NCI-H1436 (cell line): ENCODE measurements around the gene PRKG1.
"Not testable (repeated sequence)": the region's sequence is repeated elsewhere in the genome, so short reads cannot be mapped to it uniquely, and the experiment has no call there.

ENCODE experiments used
- DNase-seq: peaks from one replicate; lab custom pipeline; 2025; lab: John Stamatoyannopoulos, UW

PRKG1 gene

DNA sequence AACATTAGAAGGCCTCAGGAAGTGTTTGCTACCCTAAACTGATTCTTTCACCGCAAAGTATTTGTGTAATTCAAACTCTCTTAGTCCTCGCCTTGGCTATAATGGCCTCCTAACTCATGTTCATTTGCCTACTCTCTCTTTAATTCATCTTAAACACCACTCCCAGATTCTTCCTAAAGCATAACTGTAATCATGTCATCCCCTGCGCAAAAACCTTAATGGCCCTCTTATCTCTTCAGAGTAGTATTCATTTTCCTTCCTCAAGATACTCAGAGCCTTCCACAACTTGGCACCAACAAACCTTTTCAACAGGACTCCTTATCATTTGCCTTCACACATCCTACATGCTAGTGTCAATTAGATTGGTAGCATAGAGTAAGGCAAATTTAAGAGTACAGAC, 582.2 kb downstream of the PRKG1 start:
- DNase-seq, result no peak

DNA sequence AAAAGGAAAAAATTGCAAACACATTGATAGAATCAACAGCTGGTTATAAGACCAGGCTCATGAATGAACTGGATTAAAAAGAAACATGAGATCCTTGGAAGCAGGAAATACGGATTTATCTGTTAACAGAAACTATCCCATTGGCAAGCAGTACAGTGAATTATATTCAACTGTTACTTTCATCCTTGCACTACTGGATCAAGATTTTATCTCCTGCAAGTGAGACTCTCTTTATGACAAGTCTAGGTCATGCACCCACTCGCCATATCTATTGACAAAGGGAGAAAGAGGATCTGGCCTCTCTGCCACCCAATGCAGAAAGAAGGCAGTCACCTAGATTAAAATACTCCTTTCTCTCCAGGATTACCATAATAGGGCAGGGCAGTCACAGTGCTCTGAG, 583.7 kb downstream of the PRKG1 start:
- DNase-seq, result no peak

DNA sequence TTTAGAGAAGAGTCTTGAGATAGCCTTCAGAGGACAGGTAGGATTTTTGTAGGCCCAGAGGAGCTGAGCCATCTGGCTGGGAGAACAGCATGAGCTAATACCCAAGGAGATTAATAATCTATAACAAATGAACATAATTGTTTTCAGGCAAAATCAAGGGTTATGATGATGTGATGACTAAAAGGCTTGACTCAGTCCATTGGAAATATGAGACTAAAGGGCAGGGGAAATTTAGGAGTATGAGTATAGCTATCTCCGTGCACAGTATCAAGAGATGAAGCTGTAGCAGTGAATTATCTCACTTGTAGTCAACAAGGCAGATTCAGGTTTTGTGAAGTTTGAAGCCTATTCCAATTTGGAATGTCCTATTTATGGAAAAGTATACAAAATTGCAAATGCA, 585.1 kb downstream of the PRKG1 start:
- no peak for DNase-seq

DNA sequence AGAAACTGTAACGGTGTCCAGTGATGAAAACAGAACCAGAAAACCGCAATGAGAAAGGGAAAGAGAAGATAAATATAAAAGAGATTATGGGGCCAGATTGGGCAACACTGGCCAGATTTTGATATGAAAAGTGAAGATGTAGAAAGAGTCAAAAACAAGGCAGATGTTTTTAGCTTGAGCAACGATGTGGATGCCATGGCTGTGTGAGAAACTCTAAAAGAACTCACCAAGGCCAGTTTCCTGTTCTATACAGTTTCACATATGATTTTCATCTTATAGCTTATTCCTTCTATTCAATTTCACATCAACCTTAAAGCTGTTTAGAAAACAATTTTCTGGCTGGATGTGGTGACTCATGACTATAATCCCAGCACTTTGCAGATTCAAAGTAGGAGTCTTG, 588.8 kb downstream of the PRKG1 start:
- DNase-seq, result no peak

DNA sequence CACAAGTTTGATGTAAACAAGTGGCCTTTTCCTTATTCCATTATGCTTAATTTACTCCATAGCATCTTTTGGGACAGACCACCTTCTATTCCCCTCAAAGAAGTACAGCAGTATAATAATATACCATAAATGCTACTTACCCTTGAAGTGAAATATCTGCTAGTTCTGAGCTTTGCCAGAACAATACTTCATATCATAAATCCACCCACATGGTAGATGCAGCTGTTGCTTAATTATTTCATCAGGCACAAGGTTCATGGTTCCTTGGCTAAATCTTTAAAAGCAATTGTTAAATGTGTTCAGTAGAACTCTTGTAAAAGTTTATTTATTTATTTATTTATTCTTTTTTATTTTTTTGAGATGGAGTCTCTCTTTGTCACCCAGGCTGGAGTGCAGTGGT, 592.2 kb downstream of the PRKG1 start:
- DNase-seq, result no peak

- no peak for DNase-seq
These were observed 593.5 kb downstream of the PRKG1 start for GRCh38 chr10:51667678-51668335.

- DNase-seq, result no peak
These were observed 594.0 kb downstream of the PRKG1 start for GRCh38 chr10:51668336-51668689.

- DNase-seq, result no peak
These were observed 594.8 kb downstream of the PRKG1 start for GRCh38 chr10:51669041-51669440.

DNA sequence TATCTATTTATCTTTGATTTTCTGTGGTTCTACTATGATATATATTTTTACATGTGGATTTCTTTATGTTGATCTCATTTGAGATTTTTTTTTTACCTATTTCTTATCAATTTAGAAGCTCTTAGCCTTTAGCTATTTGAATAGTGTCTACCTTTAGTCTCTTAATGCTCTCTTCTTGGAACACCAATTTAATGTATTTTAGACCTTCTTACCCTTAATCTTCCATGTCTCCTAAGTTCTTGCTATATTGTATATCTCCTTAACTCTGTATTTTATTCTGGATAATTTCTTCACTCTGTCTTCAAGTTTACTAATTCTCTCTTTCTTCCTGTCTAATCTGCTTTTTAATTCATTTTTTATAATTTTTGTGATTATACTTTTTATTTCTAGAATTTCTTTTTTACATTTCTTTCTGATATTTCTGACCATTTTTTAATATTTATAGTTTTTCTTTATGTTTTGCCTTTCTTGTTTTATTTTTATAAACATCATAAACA, 597.8 kb downstream of the PRKG1 start:
- no peak for DNase-seq

- no peak for DNase-seq
These were observed 600.8 kb downstream of the PRKG1 start for GRCh38 chr10:51675088-51675487.

DNA sequence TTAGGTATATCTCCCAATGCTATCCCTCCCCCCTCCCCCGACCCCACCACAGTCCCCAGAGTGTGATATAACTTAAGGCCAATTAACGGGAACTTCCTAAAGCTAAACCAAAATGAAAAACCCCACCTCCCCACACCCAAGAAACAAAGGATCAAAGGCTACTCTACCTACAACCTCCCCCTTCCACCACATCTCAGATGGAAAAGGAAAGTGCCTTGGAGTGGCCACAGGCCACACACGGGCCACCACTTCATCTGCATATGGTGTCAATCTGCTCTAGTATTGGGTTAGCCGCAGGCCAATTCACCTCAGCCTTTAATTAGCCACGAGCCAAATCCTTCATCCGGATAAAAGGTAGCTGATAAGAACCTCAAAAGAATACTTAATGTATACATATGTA, 605.6 kb downstream of the PRKG1 start:
- DNase-seq, result no peak

- DNase-seq, result no peak
These were observed 608.9 kb downstream of the PRKG1 start for GRCh38 chr10:51683031-51683691.

DNA sequence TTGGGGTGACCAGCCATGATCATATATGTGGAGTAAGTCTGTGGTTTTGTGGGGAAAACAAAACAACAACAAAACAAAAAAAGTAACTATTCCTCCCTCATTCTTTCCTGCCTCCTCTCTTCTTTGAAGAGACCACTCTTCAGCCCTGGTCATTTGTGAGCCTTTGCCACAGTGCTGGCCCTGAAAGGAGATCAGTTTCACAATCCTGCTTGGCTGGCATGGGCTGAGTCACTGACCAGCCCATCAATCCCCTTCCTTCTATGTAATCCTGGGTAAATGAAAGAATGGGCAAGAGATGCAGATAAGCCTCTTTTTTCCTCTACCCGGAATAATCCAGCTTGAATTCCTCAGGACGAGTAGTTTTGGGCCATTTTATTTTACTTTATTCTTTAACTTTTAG, 611.5 kb downstream of the PRKG1 start:
- no peak for DNase-seq

DNA sequence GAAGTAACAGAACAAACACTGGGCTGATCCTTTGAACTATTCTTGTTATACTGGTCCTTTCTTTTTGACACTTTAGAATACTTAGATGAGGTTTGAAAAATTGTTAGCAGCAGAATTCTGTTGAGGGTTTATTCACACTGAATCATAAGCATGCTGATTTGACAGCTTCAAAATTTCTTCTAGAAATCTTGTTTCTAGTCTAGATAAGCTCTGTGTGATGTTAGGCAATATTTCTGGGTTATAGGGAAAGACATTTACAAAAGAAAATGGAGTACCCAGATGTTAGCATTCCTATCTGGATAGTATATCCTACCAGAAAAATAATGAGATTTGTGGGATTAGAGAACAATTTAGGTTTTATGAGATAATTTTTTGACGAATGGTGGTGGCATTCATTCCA, 613.0 kb downstream of the PRKG1 start:
- no peak for DNase-seq

GRCh38 chr10:51688826-51689225, 614.5 kb downstream of the PRKG1 start:
- not testable (repeated sequence) for DNase-seq

DNA sequence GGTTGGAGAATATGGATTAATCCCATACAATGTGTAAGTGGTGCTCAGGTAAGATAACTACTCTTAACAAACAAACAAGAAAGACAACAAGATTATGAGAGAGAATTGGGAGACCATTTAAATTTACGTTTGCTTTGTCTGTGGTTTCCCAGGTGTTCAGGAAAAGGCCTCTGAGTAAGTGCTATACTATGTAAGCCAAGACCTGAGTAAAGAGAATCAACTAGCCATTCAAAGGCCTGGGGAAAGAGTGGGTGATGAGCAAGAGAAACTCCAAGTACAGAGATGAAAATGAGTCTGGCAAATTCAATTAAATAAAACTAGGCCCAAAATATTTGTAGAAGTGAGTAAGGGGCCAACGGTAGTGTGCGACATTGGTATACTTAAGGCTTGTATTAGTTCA, 615.2 kb downstream of the PRKG1 start:
- DNase-seq, result no peak

- no peak for DNase-seq
These were observed 616.8 kb downstream of the PRKG1 start for GRCh38 chr10:51691135-51691534.

- DNase-seq, result no peak
These were observed 619.9 kb downstream of the PRKG1 start for GRCh38 chr10:51694086-51694768.

- DNase-seq, result no peak
These were observed 622.0 kb downstream of the PRKG1 start for GRCh38 chr10:51696251-51696650.

DNA sequence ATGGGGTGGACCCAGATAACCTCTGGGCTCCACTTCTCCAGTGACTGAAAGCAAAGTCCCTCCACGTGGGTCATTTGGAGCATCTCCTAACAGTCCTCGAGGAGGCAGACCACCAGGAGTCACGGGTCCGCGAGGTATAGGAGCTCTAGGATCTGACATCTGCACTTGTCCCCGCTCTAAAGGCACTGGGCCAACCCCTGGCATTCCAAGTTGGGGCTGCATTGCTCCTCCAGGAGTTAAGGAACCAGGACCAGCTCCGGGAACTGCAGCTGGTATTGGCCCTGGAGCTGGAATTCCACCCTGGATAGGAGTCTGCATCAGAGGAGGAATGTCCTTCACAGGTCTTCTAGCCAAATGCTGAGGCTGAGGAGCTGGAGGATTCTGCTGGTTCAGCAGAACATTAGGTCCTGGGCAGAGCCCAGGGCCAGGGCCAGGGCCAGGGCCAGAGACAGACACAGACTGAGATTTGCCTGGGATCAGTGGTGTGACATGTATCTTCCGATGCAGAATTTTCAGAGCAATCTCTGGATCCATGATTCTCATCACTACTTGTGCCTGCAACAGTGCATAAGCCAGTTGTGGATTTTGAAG, 624.3 kb downstream of the PRKG1 start:
- no peak for DNase-seq

DNA sequence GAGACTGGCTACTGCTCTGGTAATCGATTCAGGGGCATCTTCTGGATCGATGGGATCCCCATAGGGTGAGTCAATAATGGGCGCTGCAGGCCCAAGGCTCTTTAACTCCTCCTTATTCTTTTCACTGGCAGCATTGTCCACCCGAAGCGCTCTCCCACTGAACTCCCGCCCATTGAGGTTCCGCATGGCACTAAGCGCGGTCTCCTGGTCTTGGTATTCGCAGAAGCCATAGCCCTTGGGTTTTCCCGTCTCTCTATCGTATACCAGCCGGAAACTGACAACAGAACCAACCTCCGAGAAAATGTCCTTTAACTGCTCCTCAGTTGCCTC, 624.8 kb downstream of the PRKG1 start:
- DNase-seq, result no peak

GRCh38 chr10:51699475-51700227, 625.4 kb downstream of the PRKG1 start, which contains the start of gene CSTF2T:
Gene CSTF2T (minus strand): TSS chr10:51699595. CDS start chr10:51699549, 46 bp downstream.
- DNase-seq, result peak; percentile 90
